Activated gamma-delta T cell treated with anti-CD3 and anti-CD28 coated beads, Interleukin-2, amount 50 U/mL, for 16 hours (primary cell): ENCODE data around the gene KNG1.
"Not testable (repeated sequence)": the region's sequence is repeated elsewhere in the genome, so short reads cannot be mapped to it uniquely, and the experiment has no call there.

Source experiments
- DNase-seq: peaks from one replicate; pipeline ENCODE4 v3.0.0-alpha.2; 2020; ENCODE audit warnings: low read depth

The KNG1 gene

DNA sequence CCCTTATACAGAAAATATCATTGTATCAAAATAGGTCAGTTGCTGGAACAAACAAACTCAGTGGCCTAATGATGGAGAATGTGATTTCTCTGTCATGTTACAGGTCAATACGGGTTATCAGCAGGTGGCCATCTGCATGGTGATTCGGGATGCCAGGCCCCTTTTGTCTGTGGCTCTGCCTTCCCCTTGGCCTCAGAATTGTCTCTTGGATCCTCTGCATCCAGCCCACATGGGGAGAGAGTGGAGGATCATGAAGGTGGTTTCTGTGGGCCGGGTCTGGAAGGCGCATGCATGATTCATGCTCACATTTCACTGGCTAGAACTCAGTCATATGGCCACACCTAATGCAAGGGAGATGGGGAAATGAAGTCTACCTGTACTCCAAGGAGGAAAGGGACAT, 6.5 kb upstream of the KNG1 start:
- DNase-seq: not testable (repeated sequence)

DNA sequence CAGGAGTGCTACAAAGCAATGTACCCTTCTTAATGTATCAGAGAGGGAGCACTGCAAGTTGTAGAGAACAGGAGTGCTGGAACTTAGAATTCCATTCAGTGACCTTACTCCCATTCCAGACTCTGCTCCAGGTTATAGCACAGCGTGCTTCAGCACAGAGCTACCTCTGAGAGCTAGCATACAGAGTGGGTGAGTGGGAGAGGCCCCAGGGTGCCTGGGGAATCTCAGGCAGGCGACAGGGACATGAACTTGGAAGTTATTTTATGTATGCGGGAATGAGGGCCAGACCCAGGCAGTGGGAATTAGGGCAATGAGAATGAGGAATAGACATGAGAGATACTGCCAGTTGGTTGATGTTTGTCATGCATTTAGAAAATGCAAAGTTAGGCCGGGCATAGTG, 3.7 kb upstream of the KNG1 start:
- no peak for DNase-seq

DNA sequence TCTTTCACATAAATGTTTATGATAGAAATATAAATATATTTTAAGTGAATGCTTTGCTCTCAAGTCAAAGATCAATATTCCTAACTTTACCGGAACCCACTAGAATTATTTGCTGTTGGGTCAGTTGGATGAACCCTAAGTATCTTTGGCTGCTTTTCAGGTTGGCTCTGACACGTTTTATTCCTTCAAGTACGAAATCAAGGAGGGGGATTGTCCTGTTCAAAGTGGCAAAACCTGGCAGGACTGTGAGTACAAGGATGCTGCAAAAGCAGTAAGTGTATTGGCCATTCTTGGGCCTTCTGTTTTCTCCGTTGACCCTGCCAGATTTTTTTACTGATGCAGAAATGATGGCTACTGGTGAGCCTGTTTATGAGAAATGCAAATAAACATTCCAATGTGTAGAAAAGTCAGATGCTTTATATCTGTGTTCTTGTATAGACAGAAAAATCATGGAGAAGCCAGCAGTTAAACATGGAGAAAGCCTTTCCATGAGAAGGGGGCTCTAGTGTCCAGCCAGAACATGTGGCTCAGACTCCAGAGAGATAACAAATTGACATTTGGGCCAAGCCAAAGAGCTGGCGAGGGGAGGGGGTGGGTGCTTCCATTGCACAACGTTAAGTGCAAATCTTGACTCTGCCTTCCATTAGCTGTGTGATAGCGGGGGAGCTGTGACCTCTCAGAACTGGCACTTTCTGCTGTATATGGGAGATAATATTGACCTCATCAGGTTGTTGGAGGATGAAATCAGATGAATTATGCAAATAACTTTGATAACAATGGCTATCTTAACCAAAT, 3.0 kb downstream of the KNG1 start:
- no peak for DNase-seq

DNA sequence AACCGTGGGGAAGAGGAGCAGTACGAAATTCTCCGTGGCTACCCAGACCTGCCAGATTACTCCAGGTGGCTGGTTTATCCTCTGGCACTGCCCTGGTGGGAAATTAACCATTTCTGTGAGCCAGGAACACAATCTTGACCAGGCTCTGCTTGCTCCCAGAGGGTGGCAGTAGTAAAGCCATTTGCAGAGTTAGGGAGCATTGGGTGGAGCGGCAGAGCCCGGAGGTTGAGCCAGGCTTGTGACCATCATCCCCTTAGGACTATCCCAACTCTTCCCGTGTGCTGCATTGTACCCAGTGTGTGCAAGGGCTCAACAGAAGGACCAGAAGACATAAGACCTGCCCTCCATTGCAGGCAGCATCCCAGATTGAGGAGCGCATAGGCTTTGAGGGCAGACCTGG, 5.3 kb downstream of the KNG1 start:
- DNase-seq: no peak

DNA sequence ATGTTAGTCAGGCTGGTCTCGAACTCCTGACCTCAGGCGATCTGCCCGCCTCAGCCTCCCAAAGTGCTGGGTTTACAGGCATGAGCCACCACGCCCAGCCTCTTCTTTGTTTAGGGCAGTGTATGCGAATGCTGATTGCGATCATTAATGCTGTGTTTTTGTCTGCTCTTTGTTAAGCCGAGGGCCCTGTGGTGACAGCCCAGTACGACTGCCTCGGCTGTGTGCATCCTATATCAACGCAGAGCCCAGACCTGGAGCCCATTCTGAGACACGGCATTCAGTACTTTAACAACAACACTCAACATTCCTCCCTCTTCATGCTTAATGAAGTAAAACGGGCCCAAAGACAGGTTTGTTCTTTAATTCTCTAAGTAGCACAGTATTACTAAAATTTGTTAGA, 7.8 kb downstream of the KNG1 start:
- no peak for DNase-seq

DNA sequence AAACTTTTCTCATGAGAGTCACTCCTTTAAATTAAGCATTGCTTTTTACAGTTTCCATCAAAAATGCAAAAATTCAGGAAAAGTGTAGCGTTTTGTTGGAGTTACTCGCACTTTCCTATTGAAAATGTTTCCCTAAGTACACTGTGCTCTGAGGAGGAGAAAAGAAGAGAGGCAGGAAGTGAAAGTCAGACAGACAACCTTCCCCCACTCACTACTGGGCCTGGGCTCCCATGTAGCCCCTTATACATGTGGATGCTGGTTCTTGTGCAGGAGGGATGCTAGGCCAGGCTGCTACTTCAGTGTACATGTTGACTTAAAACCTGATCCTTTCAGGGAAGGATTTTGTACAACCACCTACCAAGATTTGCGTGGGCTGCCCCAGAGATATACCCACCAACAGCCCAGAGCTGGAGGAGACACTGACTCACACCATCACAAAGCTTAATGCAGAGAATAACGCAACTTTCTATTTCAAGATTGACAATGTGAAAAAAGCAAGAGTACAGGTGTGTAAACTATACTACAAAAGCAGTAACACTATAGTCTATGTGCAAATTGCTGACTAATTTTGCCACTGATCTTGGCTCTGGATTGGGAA, 15.1 kb downstream of the KNG1 start:
- no peak for DNase-seq

DNA sequence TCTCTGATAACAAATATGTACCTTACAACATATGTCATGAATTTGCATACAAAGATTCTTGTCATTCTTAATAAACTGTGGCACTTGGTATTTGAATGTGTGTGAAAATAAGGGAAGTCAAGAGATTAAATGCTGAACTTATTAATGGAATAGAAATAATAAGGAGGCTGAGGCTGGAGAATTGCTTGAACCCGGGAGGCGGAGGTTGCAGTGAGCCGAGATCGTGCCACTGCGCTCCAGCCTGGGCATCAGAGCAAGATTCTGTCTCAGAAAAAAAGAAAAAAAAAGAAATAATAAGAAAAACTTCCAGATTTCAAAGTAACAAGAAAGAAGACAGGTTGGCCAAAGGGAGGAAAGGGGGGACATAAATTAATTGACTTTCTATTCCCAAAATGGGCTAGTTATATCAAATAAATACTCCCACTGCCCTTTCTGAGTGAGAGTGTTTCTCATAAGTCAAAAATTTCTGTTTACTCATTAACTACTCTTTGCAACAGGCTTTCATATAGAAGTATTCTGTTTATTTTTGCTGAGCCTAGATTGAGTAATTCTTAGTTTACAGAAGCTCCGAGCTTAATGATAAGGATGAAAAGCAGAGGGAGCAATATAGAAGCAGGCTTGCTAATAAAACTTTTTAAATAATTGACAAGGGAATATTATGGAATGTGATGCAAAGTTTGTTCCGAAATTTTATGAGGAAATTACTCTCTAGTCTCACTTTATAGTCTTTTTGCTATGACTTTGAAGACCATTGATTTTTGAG, 25.6 kb downstream of the KNG1 start:
- DNase-seq: no peak

DNA sequence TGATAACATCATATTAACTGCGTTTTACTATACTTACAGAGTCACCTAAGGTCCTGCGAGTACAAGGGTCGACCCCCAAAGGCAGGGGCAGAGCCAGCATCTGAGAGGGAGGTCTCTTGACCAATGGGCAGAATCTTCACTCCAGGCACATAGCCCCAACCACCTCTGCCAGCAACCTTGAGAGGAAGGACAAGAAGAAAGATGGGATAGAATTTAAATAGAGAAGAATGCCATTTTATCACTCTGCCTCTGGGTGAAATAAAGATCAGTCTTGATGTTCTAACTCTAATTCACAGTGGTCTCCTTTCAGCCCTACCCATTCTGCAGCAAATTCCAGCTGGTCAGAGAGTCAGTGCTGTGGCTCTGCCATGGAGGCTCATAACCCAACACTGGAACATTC, 26.5 kb downstream of the KNG1 start:
- no peak for DNase-seq

DNA sequence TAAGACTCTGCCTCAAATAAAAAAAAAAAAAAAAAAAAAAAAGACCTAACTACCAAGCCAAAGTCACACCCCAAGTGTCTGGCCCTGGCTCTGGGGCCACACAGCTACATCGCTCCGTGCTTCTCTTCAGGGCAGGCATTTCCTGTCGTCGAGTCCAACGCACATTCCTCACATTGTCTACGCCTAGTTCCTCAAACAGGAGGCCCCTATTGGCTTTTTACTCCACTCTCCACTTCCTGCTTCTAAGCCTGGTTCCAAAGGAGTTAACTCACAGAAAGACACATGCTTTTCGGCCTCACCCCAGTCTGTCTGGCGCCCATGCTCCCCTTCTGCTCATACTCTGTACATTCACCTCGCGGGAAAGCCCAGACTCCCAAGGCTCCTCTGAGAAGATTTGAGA, 28.8 kb downstream of the KNG1 start:
- DNase-seq: no peak

DNA sequence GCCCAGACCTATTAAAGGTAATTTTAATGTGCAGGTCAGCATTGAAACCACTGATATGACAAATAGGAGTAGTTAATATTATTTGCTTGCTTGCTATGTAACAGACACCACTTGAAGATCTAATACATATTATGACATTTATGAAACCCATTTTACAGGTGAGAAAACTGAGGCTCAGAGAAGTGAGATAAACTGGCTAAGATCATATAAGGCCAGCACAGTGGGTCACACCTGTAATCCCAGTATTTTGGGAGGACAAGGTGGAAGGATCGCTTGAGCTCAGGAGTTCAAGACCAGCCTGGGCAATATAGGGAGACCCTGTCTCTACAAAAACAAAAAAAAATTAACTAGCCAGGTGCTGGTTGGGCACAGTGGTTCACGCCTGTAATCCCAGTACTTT, 33.2 kb downstream of the KNG1 start:
- DNase-seq: no peak

DNA sequence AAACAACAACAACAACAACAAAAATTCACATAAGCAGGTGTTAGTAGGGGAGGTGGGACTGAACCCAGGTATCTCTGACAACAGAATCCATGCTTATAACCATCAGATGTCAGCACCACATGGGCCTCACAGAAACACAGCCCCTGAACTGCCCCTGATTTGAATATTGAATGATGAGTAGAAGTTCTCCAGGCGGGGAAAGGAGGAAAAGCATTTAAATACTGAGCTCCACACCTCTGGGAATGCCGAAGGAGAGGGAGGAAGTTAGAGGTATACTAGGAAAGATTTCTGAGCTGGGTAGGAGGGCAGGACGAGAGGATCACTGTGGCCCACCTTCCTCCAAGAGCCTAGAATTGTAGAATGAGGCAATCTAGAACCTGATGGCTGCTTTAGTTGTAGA, 34.3 kb downstream of the KNG1 start:
- DNase-seq: no peak

DNA sequence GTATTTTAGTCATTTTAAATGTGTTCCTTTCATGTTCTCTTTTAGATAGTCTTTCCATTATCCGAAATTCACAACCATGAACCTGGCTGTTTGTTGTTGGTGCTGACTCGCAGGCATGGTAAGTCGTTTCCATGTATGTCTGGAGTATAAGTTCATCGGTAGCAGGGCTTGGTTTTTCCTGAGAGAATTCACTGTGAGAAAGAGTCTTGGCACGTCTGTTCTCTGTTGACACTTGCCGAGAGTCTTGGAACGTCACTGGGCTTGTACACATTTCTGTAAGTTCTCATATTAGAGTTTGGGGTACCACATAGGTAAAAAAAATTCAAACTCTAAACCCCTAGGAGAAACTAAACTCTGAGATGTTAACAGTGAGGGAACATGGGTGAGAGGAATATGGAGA, 36.8 kb downstream of the KNG1 start:
- DNase-seq: no peak

DNA sequence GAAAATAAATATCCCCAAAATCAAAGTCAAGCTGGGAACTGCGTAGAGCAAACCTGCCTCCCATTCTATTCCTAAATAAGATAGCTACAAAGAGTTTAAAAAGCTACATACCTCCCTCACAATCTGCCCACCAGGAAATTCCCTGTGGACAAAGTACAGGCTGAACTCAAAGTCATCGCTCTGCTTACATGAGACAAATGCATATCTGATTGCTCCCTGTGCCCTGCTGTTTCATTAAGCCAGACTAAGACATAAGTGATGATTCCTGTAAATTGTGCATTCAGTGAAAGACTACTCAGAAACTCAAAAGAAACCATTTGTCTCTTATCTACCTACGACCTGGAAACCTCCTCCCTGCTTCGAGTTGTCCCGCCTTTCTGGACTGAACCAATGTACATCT, 37.7 kb downstream of the KNG1 start:
- no peak for DNase-seq

DNA sequence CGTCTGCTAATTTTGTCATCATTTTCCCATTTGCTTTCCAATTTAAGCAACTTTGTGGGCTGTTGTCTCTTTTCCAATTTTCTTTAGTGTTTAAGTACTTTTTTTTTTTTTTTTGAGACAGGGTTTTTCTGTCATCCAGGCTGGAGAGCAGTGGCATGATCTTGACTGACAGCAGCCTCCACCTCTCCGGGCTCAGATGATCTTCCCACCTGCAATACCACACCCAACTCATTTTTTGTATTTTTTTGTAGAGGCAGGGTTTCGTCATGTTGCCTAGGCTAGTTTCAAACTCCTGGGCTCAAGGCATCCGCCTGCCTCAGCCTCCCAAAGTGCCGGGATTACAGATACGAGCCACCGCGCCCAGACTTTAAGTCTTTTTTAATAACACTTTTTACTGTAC, 40.1 kb downstream of the KNG1 start:
- no peak for DNase-seq

DNA sequence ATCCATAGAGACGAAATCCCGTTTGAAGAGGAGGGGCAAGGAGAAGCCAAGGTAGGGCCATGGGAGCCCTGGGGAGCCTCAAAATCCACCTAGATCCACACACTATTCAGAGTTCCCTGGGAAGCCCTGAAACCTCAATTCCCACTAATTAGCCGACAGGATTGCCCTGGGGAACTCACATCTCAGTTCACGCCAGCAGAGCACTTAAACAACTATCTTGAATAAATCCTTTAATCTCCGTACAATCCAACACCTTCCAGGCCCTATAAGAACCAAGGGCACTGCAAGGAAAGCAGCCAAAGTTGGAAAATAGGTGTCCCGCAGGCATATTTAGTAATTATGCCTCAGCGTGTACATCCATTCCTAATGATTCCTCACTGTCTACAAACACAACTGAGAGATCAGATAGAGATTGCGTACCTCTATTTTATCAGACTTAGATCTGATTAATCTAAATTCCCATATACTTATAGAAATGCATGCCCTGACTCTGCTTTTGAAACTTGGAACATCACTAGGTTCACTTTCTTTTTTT, 40.6 kb downstream of the KNG1 start:
- no peak for DNase-seq

DNA sequence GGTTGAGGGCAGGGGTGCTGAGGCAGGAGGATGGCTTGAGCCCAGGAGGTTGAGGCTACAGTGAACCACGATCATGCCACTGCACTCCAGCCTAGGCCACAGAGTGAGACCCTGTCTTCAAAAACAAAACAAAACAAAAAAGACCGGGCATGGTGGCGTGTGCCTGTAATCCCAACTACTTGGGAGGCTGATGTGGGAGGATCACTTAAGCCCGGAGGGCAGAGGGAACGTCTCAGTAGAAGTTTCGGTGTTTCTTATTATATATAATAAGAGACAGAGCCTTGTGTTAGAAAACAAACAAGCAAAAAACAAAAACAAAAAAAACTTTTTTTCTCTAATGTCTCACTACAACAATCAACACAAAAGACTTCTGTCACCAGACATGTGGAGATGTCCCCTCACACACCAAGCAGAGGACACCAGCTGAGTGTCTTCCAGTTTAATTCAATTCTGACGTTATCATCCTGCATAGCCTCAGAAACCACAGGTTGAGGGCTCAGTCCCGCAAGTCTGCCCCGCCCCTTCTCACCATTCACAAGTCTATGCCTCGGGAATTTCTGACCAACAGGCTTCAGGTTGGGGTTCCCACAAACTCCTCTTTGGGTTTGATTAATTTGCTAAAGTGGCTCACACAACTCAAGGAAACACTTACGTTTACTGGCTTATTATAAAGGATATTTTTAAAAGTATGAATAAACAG, 42.2 kb downstream of the KNG1 start:
- DNase-seq: no peak

DNA sequence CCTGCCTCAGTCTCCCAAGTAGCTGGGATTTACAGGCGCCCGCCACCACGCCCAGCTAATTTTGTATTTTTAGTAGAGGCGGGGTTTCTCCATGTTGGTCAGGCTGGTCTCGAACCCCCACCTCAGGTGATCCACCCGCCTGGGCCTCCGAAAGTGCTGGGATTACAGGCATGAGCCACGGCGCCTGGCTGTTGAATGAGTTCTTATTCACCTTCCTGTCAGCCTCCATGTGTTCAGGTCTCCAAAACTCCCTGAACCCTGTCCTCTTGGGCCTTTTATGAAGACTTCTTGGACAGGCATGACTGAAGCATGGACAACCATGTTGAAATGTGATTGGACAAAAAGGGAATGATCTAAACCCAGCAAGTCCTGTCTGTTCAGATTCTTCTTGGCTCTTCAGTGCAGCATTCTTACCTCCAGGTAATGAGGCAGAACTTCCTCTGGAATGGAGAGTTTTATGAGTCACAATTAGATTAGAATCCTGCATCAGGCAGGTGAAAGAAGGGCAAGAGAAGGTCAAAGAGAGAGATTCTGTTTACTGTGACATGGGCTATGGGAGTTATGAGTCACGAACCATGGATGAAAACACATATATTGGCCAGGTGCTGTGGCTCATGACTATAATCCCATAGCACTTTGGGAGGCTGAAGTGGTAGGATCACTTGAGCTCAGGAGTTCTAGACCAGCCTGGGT, 43.1 kb downstream of the KNG1 start:
- no peak for DNase-seq

DNA sequence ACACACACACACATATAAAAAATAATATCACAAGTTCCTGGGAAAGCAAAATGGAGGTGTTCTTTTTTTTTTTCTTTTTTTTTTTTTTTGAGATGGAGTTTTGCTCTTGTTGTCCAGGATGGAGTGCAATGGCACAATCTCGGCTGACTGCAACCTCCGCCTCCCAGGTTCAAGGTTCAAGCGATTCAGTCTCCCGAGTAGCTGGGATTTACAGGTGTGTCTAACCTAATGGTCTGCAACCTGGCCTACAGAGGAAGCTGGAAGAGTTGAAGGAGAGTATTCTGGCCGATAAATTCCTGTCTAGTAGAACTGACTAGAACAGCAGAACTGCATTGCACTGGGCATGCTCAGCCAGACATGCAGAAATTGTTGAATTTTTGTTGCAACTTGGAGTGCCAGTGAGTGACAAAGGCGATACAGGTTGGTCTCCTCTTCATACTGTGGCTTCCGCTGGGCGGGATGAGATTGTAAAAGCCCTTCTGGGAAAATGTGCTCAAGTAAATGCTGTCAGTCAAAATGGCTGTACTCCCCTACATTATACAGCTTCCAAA, 43.8 kb downstream of the KNG1 start:
- DNase-seq: no peak

DNA sequence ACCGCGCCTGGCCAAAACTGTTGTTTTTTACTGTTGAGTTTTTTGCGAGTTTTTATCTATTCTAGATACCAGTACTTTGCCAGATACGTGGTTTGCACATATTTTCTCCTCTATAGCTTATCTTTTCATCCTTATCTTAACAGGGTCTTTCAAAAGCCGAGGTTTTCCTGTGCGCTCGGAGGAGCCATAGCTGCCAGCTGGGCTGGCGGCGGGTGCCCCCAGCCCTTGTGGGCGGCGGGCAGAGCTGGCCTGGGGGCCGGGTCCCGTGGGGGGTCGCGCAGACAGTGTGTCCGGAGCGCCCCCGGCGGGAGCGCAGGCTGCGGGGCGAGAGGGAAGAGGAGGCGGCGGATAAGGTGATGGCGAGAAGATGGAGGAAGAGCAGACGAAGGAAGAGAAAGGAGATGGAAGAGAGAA, 55.1 kb downstream of the KNG1 start:
- no peak for DNase-seq

DNA sequence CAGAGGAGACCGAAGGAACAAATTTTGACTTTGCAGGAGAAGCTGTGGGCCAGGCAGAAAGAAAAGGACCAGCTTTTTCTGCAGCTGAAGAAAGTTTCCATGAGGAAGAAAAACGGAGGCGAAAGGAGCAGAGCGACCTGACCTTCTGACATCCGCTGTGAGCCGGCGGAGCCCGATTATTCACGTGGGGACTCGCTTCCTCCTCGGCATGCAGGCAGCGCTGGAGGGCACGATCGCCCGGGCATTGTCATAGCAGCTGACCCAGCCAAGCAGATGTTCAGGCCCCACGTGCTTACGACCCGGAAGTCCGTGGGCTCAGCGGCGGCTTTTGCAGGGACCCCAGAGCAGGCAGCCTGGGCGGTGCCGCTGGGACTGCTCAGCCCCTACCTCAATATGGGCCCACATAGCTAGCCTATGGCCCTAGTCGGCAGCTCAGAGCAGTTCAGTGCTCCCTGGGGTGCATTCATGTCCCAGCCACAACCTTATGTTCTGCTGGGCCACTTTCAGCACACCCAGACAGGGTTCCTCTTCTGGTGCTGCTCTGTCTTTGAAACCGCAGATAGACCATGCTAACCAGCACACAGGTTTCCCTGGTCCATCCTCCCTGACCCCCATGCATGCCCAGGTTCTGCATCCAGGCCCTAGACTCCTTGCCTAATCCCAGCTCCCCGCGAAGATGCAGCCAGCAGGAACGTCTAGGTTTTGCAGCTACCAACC, 55.7 kb downstream of the KNG1 start:
- DNase-seq: peak; percentile 53

DNA sequence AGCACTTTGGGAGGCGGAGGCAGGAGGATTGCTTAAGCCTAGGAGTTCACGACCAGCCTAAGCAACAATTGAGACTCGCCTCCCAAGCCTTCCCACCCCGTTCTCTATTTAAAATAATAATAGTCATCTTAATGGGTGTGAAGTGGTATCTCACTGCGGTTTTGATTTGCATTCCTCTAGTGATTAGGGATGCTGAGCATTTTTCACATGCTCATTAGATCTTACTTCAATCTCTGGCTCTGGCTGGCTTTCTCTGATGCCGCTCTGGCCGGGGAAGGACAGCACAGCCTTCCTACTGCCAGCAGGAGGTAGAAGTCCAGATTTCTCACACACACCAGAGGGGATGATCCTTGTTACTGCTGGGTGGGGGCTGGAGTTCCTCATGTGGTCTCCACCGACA, 58.8 kb downstream of the KNG1 start:
- DNase-seq: no peak
